Mesendoderm (in vitro differentiated cells): ENCODE data around the gene RFK.

ENCODE experiments used
- DNase-seq: peaks from one replicate; pipeline ENCODE4 v3.0.0; 2013
- H2AK5ac ChIP-seq: 2 replicates; pipeline ENCODE4 v1.6.1; 2013; ENCODE audit warnings: low read length, inconsistent platforms
- H2BK120ac ChIP-seq: 2 replicates; pipeline ENCODE4 v1.6.1; 2013; ENCODE audit warnings: low read depth, mild to moderate bottlenecking, low read length, moderate library complexity, mixed read lengths
- H2BK15ac ChIP-seq: replicated peaks from 2 replicates; pipeline ENCODE4 v1.6.1; 2013; ENCODE audit warnings: low read depth, mild to moderate bottlenecking, moderate library complexity
- H2BK5ac ChIP-seq: 2 replicates; pipeline ENCODE4 v1.6.1; 2013; ENCODE audit warnings: low read length, inconsistent platforms
- H3K18ac ChIP-seq: 2 replicates; pipeline ENCODE4 v1.6.1; 2013; ENCODE audit warnings: mild to moderate bottlenecking, low read length, mixed read lengths
- H3K23ac ChIP-seq: one replicate; pipeline ENCODE4 v1.6.1; 2013; ENCODE audit warnings: low read length
- H3K27ac ChIP-seq: 2 replicates; pipeline ENCODE4 v1.5.1; 2013; ENCODE audit warnings: low read depth, mild to moderate bottlenecking, inconsistent platforms, low read length, moderate library complexity
- H3K27me3 ChIP-seq: 2 replicates; pipeline ENCODE4 v1.6.1; 2013; ENCODE audit warnings: low read length, control low read depth, mild to moderate bottlenecking, inconsistent platforms; ENCODE audit not compliant: insufficient read depth, poor library complexity
- H3K36me3 ChIP-seq: 2 replicates; pipeline ENCODE4 v1.6.1; 2013; ENCODE audit warnings: low read length, inconsistent platforms; ENCODE audit not compliant: control insufficient read depth, insufficient read depth
- H3K4ac ChIP-seq: one replicate; pipeline ENCODE4 v1.6.1; 2013; ENCODE audit warnings: low read depth, mild to moderate bottlenecking, low read length, moderate library complexity
- H3K4me1 ChIP-seq: 2 replicates; pipeline ENCODE4 v1.6.1; 2013; ENCODE audit warnings: low read depth, low read length, inconsistent platforms; ENCODE audit not compliant: control insufficient read depth
- H3K4me2 ChIP-seq: 2 replicates; pipeline ENCODE4 v1.6.1; 2013; ENCODE audit warnings: low read length
- H3K4me3 ChIP-seq: 2 replicates; pipeline ENCODE4 v1.5.1; 2013; ENCODE audit warnings: mild to moderate bottlenecking, low read length
- H3K56ac ChIP-seq: one replicate; pipeline ENCODE4 v1.6.1; 2013; ENCODE audit warnings: low read length
- H3K79me1 ChIP-seq: 2 replicates; pipeline ENCODE4 v1.6.1; 2013; ENCODE audit warnings: low read length, inconsistent platforms
- H3K79me2 ChIP-seq: 2 replicates; pipeline ENCODE4 v1.6.1; 2013; ENCODE audit warnings: mild to moderate bottlenecking, low read length; ENCODE audit not compliant: control insufficient read depth, insufficient read depth
- H3K9ac ChIP-seq: 2 replicates; pipeline ENCODE4 v1.6.1; 2013; ENCODE audit warnings: low read length, inconsistent platforms
- H4K5ac ChIP-seq: one replicate; pipeline ENCODE4 v1.6.1; 2013; ENCODE audit warnings: low read length
- H4K8ac ChIP-seq: one replicate; pipeline ENCODE4 v1.6.1; 2013; ENCODE audit warnings: low read depth, mild to moderate bottlenecking, control low read depth, low read length, moderate library complexity
- WGBS: extraction: QIAGEN DNeasy Blood & Tissue Kit; methylation state at CpG from one replicate; pipeline ENCODE4 v1.1.7; 2013; ENCODE audit warnings: low lambda C conversion rate, missing lambda C conversion rate; ENCODE audit not compliant: insufficient coverage; ENCODE audit errors: extremely low coverage; 5-methylcytosine and 5-hydroxymethylcytosine counted together

Gene RFK

GRCh38 chr9:76390656-76391055 is 3.6 kb downstream of the RFK start:
- H3K79me2 ChIP-seq, result peaks cover 4% of the 10 kb centered on the region
- H3K4me1 ChIP-seq, result no peaks in the 10 kb centered on the region
- peaks cover 6% of the 10 kb centered on the region for H3K79me1 ChIP-seq
- no peak overlapping the region for H4K8ac ChIP-seq
- no peak overlapping the region for H3K9ac ChIP-seq
- H3K4me3 ChIP-seq, result no peak overlapping the region
- no peak overlapping the region for H3K27ac ChIP-seq
- H3K23ac ChIP-seq, result no peak overlapping the region
- WGBS, result no CpG with 5 or more reads among the region's 1 CpG
- H3K18ac ChIP-seq, result no peak overlapping the region
- no peak for DNase-seq
- H2AK5ac ChIP-seq, result no peak overlapping the region
- H2BK5ac ChIP-seq, result no peak overlapping the region
- H2BK15ac ChIP-seq, result no peak overlapping the region
- H3K27me3 ChIP-seq, result no peaks in the 10 kb centered on the region
- no peaks in the 10 kb centered on the region for H3K36me3 ChIP-seq
- H2BK120ac ChIP-seq, result no peak overlapping the region
- no peak overlapping the region for H4K5ac ChIP-seq
- no peak overlapping the region for H3K56ac ChIP-seq
- H3K4ac ChIP-seq, result no peak overlapping the region
- no peak overlapping the region for H3K4me2 ChIP-seq

GRCh38 chr9:76379494-76379893 is 14.7 kb downstream of the RFK start:
- DNase-seq, result peak; percentile 47
- Histone ChIP-seq H3K36me3 (no peaks in the 10 kb centered on the region), H3K79me2 (no peaks in the 10 kb centered on the region), H3K27ac (no peak overlapping the region), H3K9ac (no peak overlapping the region), H3K56ac (no peak overlapping the region), H3K23ac (no peak overlapping the region), H3K4me1 (no peaks in the 10 kb centered on the region), H3K18ac (no peak overlapping the region), H3K4me3 (no peak overlapping the region), H2BK15ac (no peak overlapping the region), H3K27me3 (no peaks in the 10 kb centered on the region), H4K5ac (no peak overlapping the region), H4K8ac (no peak overlapping the region), H2BK120ac (no peak overlapping the region), H2AK5ac (no peak overlapping the region), H3K4ac (no peak overlapping the region), H3K4me2 (no peak overlapping the region), H2BK5ac (no peak overlapping the region), H3K79me1 (no peaks in the 10 kb centered on the region)
- no CpG with 5 or more reads among the region's 2 CpGs for WGBS

- H3K23ac ChIP-seq, result no peak overlapping the region
- no peaks in the 10 kb centered on the region for H3K79me2 ChIP-seq
- no peak overlapping the region for H3K9ac ChIP-seq
- H3K36me3 ChIP-seq, result no peaks in the 10 kb centered on the region
- H3K4me1 ChIP-seq, result no peaks in the 10 kb centered on the region
- no peaks in the 10 kb centered on the region for H3K27me3 ChIP-seq
- H3K4me3 ChIP-seq, result no peak overlapping the region
- no peak overlapping the region for H4K5ac ChIP-seq
- H4K8ac ChIP-seq, result no peak overlapping the region
- H2AK5ac ChIP-seq, result no peak overlapping the region
- WGBS, result no CpG with 5 or more reads among the region's 6 CpGs
- H2BK15ac ChIP-seq, result no peak overlapping the region
- DNase-seq, result no peak
- H2BK120ac ChIP-seq, result no peak overlapping the region
- H2BK5ac ChIP-seq, result no peak overlapping the region
- no peak overlapping the region for H3K4me2 ChIP-seq
- H3K4ac ChIP-seq, result no peak overlapping the region
- no peak overlapping the region for H3K56ac ChIP-seq
- no peak overlapping the region for H3K18ac ChIP-seq
- H3K79me1 ChIP-seq, result no peaks in the 10 kb centered on the region
- H3K27ac ChIP-seq, result no peak overlapping the region
Measured at GRCh38 chr9:76378367-76379073, 15.7 kb downstream of the RFK start.

- no peaks in the 10 kb centered on the region for H3K79me2 ChIP-seq
- H3K79me1 ChIP-seq, result no peaks in the 10 kb centered on the region
- H2BK5ac ChIP-seq, result no peak overlapping the region
- H3K4me1 ChIP-seq, result no peaks in the 10 kb centered on the region
- no peak overlapping the region for H3K18ac ChIP-seq
- H4K8ac ChIP-seq, result no peak overlapping the region
- no peak overlapping the region for H3K27ac ChIP-seq
- no peak overlapping the region for H3K23ac ChIP-seq
- no peak overlapping the region for H3K9ac ChIP-seq
- H2BK120ac ChIP-seq, result no peak overlapping the region
- no peak for DNase-seq
- no peaks in the 10 kb centered on the region for H3K27me3 ChIP-seq
- H3K4me2 ChIP-seq, result no peak overlapping the region
- H3K56ac ChIP-seq, result no peak overlapping the region
- no peak overlapping the region for H4K5ac ChIP-seq
- no peak overlapping the region for H2AK5ac ChIP-seq
- no peak overlapping the region for H2BK15ac ChIP-seq
- H3K36me3 ChIP-seq, result no peaks in the 10 kb centered on the region
- H3K4me3 ChIP-seq, result no peak overlapping the region
- H3K4ac ChIP-seq, result no peak overlapping the region
Measured at GRCh38 chr9:76377791-76378190, 16.4 kb downstream of the RFK start.

GRCh38 chr9:76374783-76375559 is 19.3 kb downstream of the RFK start:
- Histone ChIP-seq H3K79me2 (no peaks in the 10 kb centered on the region), H3K79me1 (no peaks in the 10 kb centered on the region), H3K9ac (no peak overlapping the region), H3K4me2 (no peak overlapping the region), H2BK15ac (no peak overlapping the region), H3K27ac (no peak overlapping the region), H3K4ac (no peak overlapping the region), H3K23ac (no peak overlapping the region), H2BK120ac (no peak overlapping the region), H3K36me3 (no peaks in the 10 kb centered on the region), H3K27me3 (no peaks in the 10 kb centered on the region), H3K56ac (no peak overlapping the region), H3K4me1 (no peaks in the 10 kb centered on the region), H4K8ac (no peak overlapping the region), H4K5ac (no peak overlapping the region), H3K18ac (no peak overlapping the region), H2AK5ac (no peak overlapping the region), H3K4me3 (no peak overlapping the region), H2BK5ac (no peak overlapping the region)
- no CpG with 5 or more reads among the region's 10 CpGs for WGBS
- peak; percentile 85 for DNase-seq
